Activated T-cell treated with anti-CD3 and anti-CD28 coated beads for 24 hours (primary cell): ENCODE results near the gene TRAPPC2L.

Experiments
- DNase-seq: peaks from one replicate; pipeline ENCODE4 v3.0.0-alpha.2; 2020; ENCODE audit warnings: low read depth

Gene TRAPPC2L

DNA sequence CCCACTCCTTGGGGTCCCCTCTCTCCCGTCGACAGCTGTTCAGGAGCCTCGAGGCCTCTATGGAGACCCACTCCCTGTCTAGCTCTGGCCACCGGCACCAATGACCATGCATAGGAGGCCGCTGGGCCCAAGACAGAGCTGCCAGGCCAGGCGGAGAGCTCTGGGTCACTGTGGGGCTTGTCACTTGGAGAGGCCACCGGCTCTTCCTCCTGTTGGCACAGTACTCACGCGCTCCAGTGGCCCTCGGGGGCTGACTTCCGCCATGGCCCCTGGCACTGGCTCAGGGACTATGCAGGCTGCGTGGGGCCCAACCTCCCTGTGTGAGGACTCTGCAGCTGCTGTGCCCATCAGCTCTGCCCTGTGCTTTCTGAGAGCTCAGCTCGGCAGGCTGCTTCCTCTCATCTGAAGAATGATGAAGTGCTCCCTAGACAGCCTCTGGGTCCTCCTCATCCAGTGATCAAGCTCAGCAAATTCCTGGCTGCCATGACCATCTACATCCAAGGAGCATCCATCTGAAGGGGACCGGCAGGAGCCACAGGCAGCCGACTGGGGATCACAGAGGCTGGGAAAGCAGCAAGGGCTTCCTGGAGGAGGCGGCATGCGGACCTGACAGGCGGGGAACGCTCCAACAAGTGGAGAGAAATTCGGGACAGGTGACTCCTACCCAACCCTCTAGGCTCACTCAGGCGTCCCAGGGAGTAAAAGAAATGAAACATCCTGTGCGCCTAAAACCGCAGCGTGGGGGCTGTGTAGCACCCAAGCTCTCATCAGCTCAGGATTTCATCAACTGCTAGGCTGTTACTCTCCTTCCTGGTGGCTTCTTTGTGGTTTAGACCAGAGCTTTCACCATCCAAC is 17.0 kb upstream of the TRAPPC2L start:
- no peak for DNase-seq

- no peak for DNase-seq
Observed at GRCh38 chr16:88840600-88841215, 16.2 kb upstream of the TRAPPC2L start.

DNA sequence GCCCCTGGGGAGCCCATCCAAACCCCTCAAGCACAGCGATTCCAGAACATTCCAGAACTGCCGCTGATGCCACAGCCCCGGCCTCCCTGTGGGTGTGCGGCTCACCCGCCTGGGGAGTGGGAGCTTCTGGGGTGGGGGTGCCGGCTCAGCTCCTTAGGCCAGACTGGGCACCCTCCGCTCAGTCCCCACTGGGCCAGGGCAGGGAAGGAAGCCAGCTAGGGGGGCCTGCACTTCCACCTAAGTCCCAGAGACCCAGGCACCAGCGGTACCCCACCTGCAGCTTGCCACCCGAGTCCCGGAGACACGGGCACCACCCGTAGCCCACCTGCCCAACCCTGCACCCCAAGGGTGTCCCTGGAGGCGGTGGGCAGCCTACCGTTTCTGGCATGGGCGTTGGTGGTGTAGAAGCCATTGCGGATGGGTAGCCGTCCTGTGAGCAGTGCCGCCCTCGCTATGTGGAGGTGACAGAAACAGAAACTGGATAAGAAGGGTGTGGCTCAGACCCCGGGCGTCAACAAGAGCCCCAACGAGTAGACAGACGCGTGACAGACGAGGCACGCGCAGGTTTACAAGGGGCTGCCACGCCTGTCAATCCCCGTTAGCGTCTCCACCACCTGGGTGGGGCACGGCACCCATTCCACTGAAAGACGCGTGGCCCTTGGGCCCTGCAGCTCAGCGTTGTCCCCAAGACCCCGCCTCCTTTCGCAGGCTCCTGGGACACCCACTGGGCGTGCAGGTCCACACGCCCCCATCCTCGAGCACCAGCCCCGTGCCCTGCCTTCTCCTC is 15.2 kb upstream of the TRAPPC2L start:
- DNase-seq = no peak

DNA sequence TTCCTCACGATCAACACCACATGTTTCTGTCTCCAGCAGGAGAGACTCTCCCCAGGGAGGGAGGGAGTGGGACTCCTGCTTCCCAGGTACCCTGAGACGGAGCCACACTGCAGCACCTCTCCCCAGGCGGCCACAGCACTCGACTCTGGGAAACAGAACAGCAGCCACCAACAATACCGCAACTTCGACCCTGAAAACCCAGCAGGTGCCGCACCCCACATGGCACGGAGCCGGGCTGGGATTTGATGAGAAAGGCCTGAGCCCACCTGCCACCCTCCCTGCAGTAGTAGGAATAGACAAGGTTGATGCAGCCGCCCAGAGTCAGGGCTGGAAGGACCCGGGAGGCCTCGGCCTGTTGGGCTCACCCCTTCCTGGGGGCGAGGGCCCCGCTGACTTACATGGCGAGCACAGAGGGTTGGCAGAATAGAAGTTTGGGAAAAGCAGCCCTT is 14.6 kb upstream of the TRAPPC2L start:
- no peak for DNase-seq

GRCh38 chr16:88842806-88843205 is 14.1 kb upstream of the TRAPPC2L start:
- no peak for DNase-seq

- no peak for DNase-seq
Observed at GRCh38 chr16:88843256-88843655, 13.7 kb upstream of the TRAPPC2L start.

DNA sequence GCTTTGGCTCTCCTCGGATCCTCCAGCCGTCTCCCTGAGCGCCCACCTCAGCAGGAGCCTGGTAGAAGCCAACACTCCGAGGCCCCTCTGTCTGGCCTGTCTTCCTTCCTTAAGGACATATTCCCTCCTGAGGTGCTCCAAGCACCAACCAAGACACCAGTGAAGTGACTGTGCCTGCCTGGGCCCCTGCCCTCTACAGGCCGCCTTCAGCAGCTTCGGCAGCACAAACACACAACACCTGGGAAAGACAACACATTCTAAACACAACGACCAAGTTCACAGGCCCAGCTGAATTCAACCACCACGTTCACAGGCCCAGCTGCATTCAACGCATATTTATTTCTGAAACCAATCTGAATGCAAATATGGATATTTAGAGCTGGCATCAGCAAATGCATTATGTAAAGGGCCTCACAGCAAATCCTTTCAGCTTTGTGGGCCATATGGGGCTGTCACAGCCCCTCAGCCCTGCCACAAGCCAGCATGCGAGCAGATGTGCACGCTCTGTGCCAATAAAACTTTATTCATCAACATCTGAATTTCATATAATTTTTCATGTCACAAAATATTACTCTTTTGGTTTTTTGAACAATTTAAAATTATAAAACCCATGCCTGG is 12.4 kb upstream of the TRAPPC2L start:
- no peak for DNase-seq

DNA sequence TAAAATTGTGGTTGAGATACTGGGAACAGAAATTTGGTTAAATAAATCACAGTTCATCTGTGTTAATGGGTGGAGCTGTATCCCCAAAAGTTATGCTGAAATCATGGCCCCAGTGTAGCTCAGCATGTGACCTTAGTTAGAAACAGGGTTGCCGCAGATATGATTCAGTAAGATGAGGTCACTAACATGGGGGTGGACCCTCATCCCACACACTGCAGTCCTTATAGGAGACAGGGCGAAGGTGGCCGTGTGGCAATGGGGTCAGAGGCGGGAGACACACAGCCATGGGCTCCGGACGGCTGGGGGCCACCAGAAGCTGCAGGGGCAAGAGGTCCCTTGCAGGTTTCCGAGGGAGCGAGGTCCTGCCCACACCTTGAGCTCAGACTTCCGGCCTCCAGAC is 10.8 kb upstream of the TRAPPC2L start:
- no peak for DNase-seq

GRCh38 chr16:88847654-88848053 is 9.3 kb upstream of the TRAPPC2L start:
- no peak for DNase-seq

GRCh38 chr16:88848557-88848956 is 8.4 kb upstream of the TRAPPC2L start:
- DNase-seq = no peak

- DNase-seq = no peak
Observed at GRCh38 chr16:88850531-88851199, 6.3 kb upstream of the TRAPPC2L start.

GRCh38 chr16:88851616-88852015 is 5.3 kb upstream of the TRAPPC2L start:
- DNase-seq = no peak

- no peak for DNase-seq
Observed at GRCh38 chr16:88853325-88853941, 3.5 kb upstream of the TRAPPC2L start.

- no peak for DNase-seq
Observed at GRCh38 chr16:88854306-88855111, 2.4 kb upstream of the TRAPPC2L start.

DNA sequence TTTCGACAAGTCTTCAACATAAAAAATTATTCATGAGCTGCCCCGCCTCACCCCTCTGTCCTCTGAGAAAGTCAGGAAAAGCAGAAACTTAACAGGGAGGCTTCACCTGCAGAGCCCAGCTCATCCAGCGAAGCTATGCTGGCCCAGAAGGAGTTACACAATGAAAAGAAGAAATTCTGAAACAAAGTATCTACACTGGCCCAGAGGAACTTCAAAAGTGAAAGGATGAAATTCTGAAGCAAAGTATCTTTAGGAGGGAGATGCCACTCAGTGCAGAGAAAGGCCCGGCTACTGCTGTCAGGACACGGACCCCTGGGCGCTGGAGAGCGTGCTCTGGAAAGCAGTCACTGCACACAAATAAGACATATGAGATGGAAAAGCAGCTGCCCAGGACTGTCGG is 1.8 kb upstream of the TRAPPC2L start:
- DNase-seq = no peak

- DNase-seq = no peak
Observed at GRCh38 chr16:88855736-88856121, 1.2 kb upstream of the TRAPPC2L start.

GRCh38 chr16:88856122-88856827 is 652 bp upstream of the TRAPPC2L start:
- no peak for DNase-seq

DNA sequence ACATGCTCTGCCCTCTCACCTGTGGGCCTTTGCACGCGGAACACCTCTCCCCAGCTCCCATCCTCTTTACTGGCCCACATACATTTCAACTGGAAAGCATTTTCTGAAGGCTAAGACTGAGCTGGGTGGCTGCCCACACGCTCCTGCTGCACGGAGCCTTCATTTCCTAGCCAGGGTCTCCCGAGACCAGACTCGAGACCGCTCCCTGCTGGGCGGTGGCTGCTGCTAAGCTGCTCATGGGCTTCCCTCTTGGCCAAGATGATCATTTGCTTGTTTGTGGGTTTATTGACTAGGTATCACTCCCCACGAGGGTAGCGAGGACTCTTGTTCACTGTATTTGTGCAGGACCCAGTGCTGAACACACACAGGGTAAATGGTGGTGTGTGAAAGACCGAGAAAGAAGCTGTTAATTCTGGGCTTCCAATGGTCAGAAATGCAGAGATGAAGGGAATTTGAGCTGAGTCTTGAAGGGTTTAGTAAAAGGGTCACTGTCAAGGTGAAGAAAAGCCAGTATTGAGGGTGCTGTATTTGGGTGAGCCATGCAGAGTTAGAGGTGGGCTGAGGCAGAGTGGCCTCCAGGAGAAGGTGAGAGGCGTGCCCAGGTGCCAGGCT is 907 bp downstream of the TRAPPC2L start:
- DNase-seq = peak; percentile 61

DNA sequence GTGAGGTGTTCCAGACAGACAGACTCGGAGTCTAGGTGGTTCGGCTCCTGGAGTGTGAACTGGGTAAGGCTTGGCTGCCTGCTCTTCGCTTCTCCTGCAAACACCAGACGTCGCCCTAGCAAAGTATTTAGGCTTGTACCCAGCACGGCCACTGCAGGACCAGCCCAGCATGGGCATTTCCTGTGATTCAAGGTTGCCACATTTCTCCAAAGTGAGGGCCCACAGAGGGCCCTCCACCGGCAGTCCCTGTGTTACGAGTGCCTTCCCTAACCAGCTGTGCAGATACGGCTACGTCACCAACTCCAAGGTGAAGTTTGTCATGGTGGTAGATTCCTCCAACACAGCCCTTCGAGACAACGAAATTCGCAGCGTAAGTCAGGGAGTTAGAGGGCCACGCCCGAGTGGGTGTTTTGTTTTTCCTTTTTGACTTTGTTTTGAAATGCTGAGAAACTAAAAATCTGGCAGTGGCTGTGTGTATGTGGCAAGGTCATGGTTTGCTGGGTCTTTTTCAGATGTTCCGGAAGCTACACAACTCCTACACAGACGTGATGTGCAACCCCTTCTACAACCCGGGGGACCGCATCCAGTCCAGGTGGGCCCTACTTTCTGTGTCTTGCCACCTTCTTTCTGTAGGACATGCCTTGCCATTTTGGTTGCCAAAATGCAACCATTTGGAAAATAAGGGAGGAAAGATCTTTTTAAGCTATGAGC is 2.6 kb downstream of the TRAPPC2L start:
- DNase-seq = no peak
